GM19238 (cell line): ENCODE measurements around the gene ZNF746.

ENCODE experiments used
- DNase-seq: peaks from one replicate; pipeline ENCODE4 v3.0.0; 2011; ENCODE audit warnings: low spot score; ENCODE audit not compliant: insufficient read length

The ZNF746 gene

GRCh38 chr7:149427893-149428292, 69.7 kb downstream of the ZNF746 start:
- DNase-seq, result no peak

- DNase-seq, result no peak
Observed at GRCh38 chr7:149427096-149427680, 70.4 kb downstream of the ZNF746 start.

- DNase-seq, result no peak
Observed at GRCh38 chr7:149423449-149424110, 74.0 kb downstream of the ZNF746 start.

GRCh38 chr7:149422914-149423301, 74.7 kb downstream of the ZNF746 start:
- DNase-seq, result peak; percentile 39
